HepG2 (cell line): ENCODE results near the gene CDK2. TPM values are rescaled to one million over a fixed set of nuclear protein-coding genes. Genes with fewer than 3 reads are reported as not detected.

Experiments
- HNF4G ChIP-seq, 2 experiments: sonication (generic) in 1 of 2; formaldehyde crosslinking in 1 of 2; IDR thresholded peaks; 2 replicates each; pipeline versions ENCODE4 v1.4.0 to v1.6.1; 2011 to 2020; ENCODE audit warnings: borderline replicate concordance in 2 of 2, low read depth in 2 of 2, mild to moderate bottlenecking in 2 of 2, low read length in 1 of 2, missing genetic modification reagents in 1 of 2, moderate library complexity in 1 of 2
- HOXD1 ChIP-seq: sonication (generic); formaldehyde crosslinking; IDR thresholded peaks from 2 replicates; pipeline ENCODE4 v1.5.0; 2020; ENCODE audit warnings: missing genetic modification reagents
- MED1 ChIP-seq: sonication (generic); formaldehyde crosslinking; IDR thresholded peaks from 2 replicates; pipeline ENCODE4 v1.4.0; 2020; ENCODE audit warnings: missing genetic modification reagents
- MXD4 ChIP-seq: IDR thresholded peaks from 2 replicates; pipeline ENCODE4 v1.6.1; 2016; ENCODE audit warnings: mild to moderate bottlenecking, missing biosample characterization, missing genetic modification reagents
- NR2F6 ChIP-seq, 2 experiments: IDR thresholded peaks; 2 replicates each; pipeline ENCODE4 v1.6.1; 2016; ENCODE audit warnings: antibody characterized with exemption in 1 of 2, mild to moderate bottlenecking in 1 of 2
- RARA ChIP-seq: IDR thresholded peaks from 2 replicates; pipeline ENCODE4 v1.6.1; 2016; ENCODE audit warnings: missing genetic modification reagents, missing compliant biosample characterization
- RFX5 ChIP-seq: IDR thresholded peaks from 2 replicates; pipeline ENCODE4 v1.6.1; 2011; ENCODE audit warnings: low read depth, low read length, improper control_type of control experiment
- TFE3 ChIP-seq: IDR thresholded peaks from 2 replicates; pipeline ENCODE4 v1.6.1; 2016
- THYN1 ChIP-seq: sonication (generic); formaldehyde crosslinking; IDR thresholded peaks from 2 replicates; pipeline ENCODE4 v1.8.1; 2023; ENCODE audit warnings: low read depth, mild to moderate bottlenecking, moderate library complexity, missing genetic modification reagents, borderline replicate concordance
- ZBTB4 ChIP-seq: sonication (generic); formaldehyde crosslinking; IDR thresholded peaks from 2 replicates; pipeline ENCODE4 v1.4.0; 2020; ENCODE audit warnings: missing genetic modification reagents, mild to moderate bottlenecking, borderline replicate concordance
- ZBTB49 ChIP-seq: sonication (generic); formaldehyde crosslinking; IDR thresholded peaks from 2 replicates; pipeline ENCODE4 v1.4.0; 2020; ENCODE audit warnings: missing genetic modification reagents, borderline replicate concordance
- ZFYVE20 ChIP-seq: sonication (generic); formaldehyde crosslinking; IDR thresholded peaks from 2 replicates; pipeline ENCODE4 v1.8.0; 2023; ENCODE audit warnings: low read depth, mild to moderate bottlenecking, moderate library complexity, missing genetic modification reagents, borderline replicate concordance
- ZNF143 ChIP-seq: sonication (generic); formaldehyde crosslinking; IDR thresholded peaks from 2 replicates; pipeline ENCODE4 v1.4.0; 2020; ENCODE audit warnings: missing genetic modification reagents
- ZNF44 ChIP-seq: sonication (generic); formaldehyde crosslinking; IDR thresholded peaks from 2 replicates; pipeline ENCODE4 v1.5.1; 2020; ENCODE audit warnings: mild to moderate bottlenecking, missing genetic modification reagents
- ZNF597 ChIP-seq: sonication (generic); formaldehyde crosslinking; IDR thresholded peaks from 2 replicates; pipeline ENCODE4 v1.5.0; 2020; ENCODE audit warnings: missing genetic modification reagents
- ZNF616 ChIP-seq: sonication (generic); formaldehyde crosslinking; IDR thresholded peaks from 2 replicates; pipeline ENCODE4 v1.5.0; 2020; ENCODE audit warnings: low read depth, mild to moderate bottlenecking, missing genetic modification reagents
- ZNF678 ChIP-seq: sonication (generic); formaldehyde crosslinking; IDR thresholded peaks from 2 replicates; pipeline ENCODE4 v1.4.0; 2020; ENCODE audit warnings: mild to moderate bottlenecking, missing genetic modification reagents
- ZSCAN31 ChIP-seq: sonication (generic); formaldehyde crosslinking; IDR thresholded peaks from 2 replicates; pipeline ENCODE4 v1.5.0; 2020; ENCODE audit warnings: low read depth, mild to moderate bottlenecking, missing genetic modification reagents
- polyA plus RNA-seq, 8 experiments: library from polyadenylated mRNA; depleted of rRNA in 3 of 8; stranded (reverse) in 7 of 8; unstranded in 1 of 8; fragments of >200 nt; fragmentation: Illumina TruSeq in 4 of 8; extraction: Trizol in 4 of 8; gene quantifications; 2 replicates each; pipeline versions ENCODE4 v1.2.1 to v1.2.3, GENCODE V29; 2011 to 2016; ENCODE audit warnings: low read depth in 4 of 8, missing spikeins in 1 of 8, mixed read lengths in 1 of 8; ENCODE audit not compliant: insufficient read depth in 1 of 8
- total RNA-seq, 5 experiments: library from RNA; depleted of rRNA; stranded (reverse); fragments of >200 nt; fragmentation: Illumina TruSeq; extraction: Trizol; gene quantifications; 2 replicates each; pipeline ENCODE4 v1.2.3, GENCODE V29; 2016; ENCODE audit warnings: low read depth in 1 of 5

Gene CDK2
- total and polyA plus RNA-seq, 2 of the 13 experiments (the other 11 are each of a cell fraction or from before 2014, with no cell fraction given), result 47.5 to 52.6 TPM

- no peak for TF ChIP-seq ZBTB4 (CRISPR knock-in tag)
- no peak for TF ChIP-seq NR2F6 (IDR thresholded peaks at IDR 0.05)
- peak; percentile 19; the same call in 1 of the 2 replicates for TF ChIP-seq NR2F6 (CRISPR knock-in tag; IDR thresholded peaks at IDR 0.05)
- peak; percentile 81 for TF ChIP-seq HNF4G (IDR thresholded peaks at IDR 0.05; ENCODE audit: borderline replicate concordance, low read depth, low read length)
- peak; percentile 28; the same call in 1 of the 2 replicates for TF ChIP-seq HNF4G (CRISPR knock-in tag; IDR thresholded peaks at IDR 0.05; ENCODE audit: borderline replicate concordance, low read depth)
- TF ChIP-seq ZNF143 (CRISPR knock-in tag), result peak; percentile 70
- peak; percentile 53 for TF ChIP-seq RARA (CRISPR knock-in tag)
- no peak; the same call in none of the 2 replicates for TF ChIP-seq TFE3
- TF ChIP-seq THYN1 (CRISPR knock-in tag), result no peak
- no peak; the same call in 1 of the 2 replicates for TF ChIP-seq ZNF678 (CRISPR knock-in tag)
- TF ChIP-seq RFX5, result peak; percentile 96
- 0 out of 2 replicates have a peak, but pooled peaks have one; percentile 59 for TF ChIP-seq ZNF616 (CRISPR knock-in tag)
- peak; percentile 48 for TF ChIP-seq MED1 (CRISPR knock-in tag)
- no peak for TF ChIP-seq MXD4
- no peak for TF ChIP-seq ZBTB49 (CRISPR knock-in tag)
- no peak for TF ChIP-seq ZNF44 (CRISPR knock-in tag)
- TF ChIP-seq ZNF597 (CRISPR knock-in tag), result no peak
- no peak for TF ChIP-seq ZFYVE20 (CRISPR knock-in tag)
- no peak for TF ChIP-seq HOXD1
- peak; percentile 29; the same call in 1 of the 2 replicates for TF ChIP-seq ZSCAN31
Measured at GRCh38 chr12:55996715-55997534, 30.3 kb downstream of the CDK2 start, which contains the start of gene SUOX (continued).
